Measurements from ENCODE around the gene CHRM5. TPM values are rescaled to one million over a fixed set of nuclear protein-coding genes. Genes with fewer than 3 reads are reported as not detected.

Gene CHRM5
- polyA plus RNA-seq, 1 experiment = 0.04 TPM

DNA sequence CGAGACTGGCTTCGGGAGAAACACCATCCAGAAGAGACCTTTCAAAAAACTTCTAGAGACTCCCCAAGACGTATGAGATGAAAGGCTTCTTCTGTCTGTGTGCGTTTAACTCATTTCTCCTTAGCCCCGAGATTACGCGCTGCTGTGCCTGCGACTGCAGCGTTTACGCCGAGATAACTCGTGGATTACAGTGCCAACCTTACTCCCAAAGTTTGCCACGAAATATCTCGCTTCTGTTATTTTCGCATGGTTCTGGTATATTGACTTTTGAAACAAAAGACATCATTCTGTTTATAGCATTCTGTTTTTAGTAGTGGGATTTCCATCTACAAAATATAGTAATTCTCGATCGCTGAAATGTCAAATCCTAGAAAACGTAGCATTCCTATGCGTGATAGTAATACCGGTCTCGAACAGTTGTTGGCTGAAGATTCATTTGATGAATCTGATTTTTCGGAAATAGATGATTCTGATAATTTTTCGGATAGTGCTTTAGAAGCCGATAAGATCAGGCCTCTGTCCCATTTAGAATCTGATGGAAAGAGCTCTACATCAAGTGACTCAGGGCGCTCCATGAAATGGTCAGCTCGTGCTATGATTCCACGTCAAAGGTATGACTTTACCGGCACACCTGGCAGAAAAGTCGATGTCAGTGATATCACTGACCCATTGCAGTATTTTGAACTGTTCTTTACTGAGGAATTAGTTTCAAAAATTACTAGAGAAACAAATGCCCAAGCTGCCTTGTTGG, 134.1 kb downstream of the CHRM5 start:
- H3K36me3 ChIP-seq (ENCODE audit: control insufficient read depth, insufficient read depth, low read length) = no peaks in the 10 kb centered on the region
- H3K27me3 ChIP-seq (ENCODE audit: control insufficient read depth, insufficient read depth, low read length) = no peaks in the 10 kb centered on the region
- CTCF ChIA-PET = interaction anchor here (0.5 to 1.0 kb wide), 4 partner anchors 8 to 218 kb away, joined by 3 to 5 read pairs (median 4); partner anchors contain the start of gene KATNBL1
- DNase-seq (ENCODE audit: low read depth) = no peak
- TF ChIP-seq, protein P1, sequence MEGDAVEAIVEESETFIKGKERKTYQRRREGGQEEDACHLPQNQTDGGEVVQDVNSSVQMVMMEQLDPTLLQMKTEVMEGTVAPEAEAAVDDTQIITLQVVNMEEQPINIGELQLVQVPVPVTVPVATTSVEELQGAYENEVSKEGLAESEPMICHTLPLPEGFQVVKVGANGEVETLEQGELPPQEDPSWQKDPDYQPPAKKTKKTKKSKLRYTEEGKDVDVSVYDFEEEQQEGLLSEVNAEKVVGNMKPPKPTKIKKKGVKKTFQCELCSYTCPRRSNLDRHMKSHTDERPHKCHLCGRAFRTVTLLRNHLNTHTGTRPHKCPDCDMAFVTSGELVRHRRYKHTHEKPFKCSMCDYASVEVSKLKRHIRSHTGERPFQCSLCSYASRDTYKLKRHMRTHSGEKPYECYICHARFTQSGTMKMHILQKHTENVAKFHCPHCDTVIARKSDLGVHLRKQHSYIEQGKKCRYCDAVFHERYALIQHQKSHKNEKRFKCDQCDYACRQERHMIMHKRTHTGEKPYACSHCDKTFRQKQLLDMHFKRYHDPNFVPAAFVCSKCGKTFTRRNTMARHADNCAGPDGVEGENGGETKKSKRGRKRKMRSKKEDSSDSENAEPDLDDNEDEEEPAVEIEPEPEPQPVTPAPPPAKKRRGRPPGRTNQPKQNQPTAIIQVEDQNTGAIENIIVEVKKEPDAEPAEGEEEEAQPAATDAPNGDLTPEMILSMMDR (IDR thresholded peaks at IDR 0.05; ENCODE audit: insufficient read depth, low read depth, low read length) = no peak
- H3K4me3 ChIP-seq (ENCODE audit: low read depth, low read length) = peak overlapping the region; percentile 88
- POLR2A ChIA-PET = interaction anchor here (0.8 kb wide), 1 partner anchor 107 kb away, joined by 4 read pairs; the partner anchor contains the start of gene KATNBL1

DNA sequence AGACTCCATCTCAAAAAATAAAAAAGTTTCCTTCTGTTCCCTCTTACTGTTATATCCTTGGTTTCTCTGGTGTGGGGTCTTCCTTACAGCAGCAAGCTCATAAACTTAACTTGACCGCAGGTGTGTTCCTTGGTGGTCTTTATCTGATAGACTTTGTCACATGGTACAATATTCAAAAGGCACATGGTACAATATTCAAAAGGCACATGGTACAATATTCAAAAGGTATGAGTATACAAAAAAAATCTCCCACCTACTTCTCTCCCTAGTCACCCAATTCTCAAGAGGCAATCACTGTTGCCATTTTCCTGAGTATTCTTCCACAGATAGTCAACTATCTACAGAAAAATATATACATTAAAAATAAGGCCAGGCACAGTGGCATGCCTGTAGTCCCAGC, 138.1 kb downstream of the CHRM5 start:
- CTCF ChIA-PET = interaction anchor here (1.4 kb wide), 1 partner anchor 103 kb away, joined by 6 read pairs; the partner anchor contains the start of gene KATNBL1
- DNase-seq (ENCODE audit: low read depth) = no peak
- H3K36me3 ChIP-seq (ENCODE audit: control insufficient read depth, insufficient read depth, low read length) = no peaks in the 10 kb centered on the region
- no peak overlapping the region for H3K4me3 ChIP-seq (ENCODE audit: low read depth, low read length)
- H3K27me3 ChIP-seq (ENCODE audit: control insufficient read depth, insufficient read depth, low read length) = no peaks in the 10 kb centered on the region
- POLR2A ChIA-PET = no interaction called here
- TF ChIP-seq, protein P1 (IDR thresholded peaks at IDR 0.05; ENCODE audit: insufficient read depth, low read depth, low read length) = no peak

DNA sequence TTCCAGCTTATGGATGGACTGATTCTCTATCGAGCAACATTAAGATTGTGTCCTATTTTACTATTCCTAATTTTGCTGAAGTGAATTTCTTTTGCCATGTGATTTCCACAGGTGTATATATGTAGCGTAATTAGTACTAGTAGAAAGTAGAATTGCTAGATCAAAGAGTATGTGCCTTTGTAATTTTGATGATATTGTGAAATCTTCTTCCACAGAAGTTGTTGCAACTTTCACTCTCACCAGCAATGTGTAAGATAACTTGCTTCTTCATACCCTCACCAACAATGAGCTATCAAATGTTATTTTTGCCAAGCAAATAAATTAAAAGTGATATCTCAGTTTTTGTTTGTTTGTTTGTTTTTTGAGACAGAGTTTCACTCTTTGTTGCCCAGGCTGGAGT, 139.0 kb downstream of the CHRM5 start:
- DNase-seq (ENCODE audit: low read depth) = no peak
- TF ChIP-seq, protein P1 (IDR thresholded peaks at IDR 0.05; ENCODE audit: insufficient read depth, low read depth, low read length) = no peak
- H3K27me3 ChIP-seq (ENCODE audit: control insufficient read depth, insufficient read depth, low read length) = no peaks in the 10 kb centered on the region
- H3K36me3 ChIP-seq (ENCODE audit: control insufficient read depth, insufficient read depth, low read length) = no peaks in the 10 kb centered on the region
- ChIA-PET CTCF (interaction anchor here (1.1 to 1.4 kb wide), 2 partner anchors 60 to 103 kb away, joined by 5 to 6 read pairs; partner anchors contain the start of gene KATNBL1), POLR2A (no interaction called here)
- H3K4me3 ChIP-seq (ENCODE audit: low read depth, low read length) = no peak overlapping the region

DNA sequence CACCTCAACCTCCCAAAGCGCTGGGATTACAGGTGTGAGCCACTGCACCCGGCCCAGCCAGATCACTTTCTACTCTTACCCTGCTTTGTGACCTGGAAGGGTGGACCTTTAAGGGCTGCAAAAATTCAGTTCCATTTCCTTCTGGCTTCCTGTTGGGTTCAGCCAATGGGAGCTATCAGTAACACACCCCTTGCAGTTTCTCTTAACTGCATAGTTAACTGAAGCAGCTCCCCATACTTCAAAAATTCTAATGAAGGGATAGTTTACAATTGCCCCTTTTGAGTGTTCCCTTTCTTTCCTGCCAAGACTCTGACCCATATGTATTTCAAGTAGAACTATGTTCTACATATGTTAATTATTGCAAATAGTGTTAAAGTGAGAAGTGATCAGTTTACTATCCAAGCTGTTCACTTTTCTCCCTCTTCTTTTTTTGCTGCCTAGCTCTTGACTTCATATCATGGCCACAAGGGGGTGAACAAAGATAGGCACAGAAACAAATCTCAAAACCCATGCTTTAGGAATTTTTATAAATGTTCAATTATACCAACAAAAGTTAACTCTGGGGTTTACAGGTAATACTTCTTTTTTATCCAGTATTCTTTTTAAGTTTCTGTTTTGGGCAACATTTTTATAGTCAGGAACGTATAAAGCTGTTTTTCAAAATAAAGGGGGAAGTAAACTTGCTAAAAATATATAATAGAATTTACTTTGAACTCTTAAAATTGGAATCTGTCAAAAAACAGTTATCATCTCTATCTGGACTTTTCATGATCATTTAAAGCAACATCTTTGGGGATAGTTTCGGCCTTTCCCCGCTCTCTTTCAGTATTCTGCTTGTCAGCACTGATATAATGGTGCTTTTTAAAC, 141.7 kb downstream of the CHRM5 start:
- no peaks in the 10 kb centered on the region for H3K36me3 ChIP-seq (ENCODE audit: control insufficient read depth, insufficient read depth, low read length)
- TF ChIP-seq, protein P1 (IDR thresholded peaks at IDR 0.05; ENCODE audit: insufficient read depth, low read depth, low read length) = peak; percentile 76
- H3K27me3 ChIP-seq (ENCODE audit: control insufficient read depth, insufficient read depth, low read length) = no peaks in the 10 kb centered on the region; the same call in 1 of the 2 replicates
- POLR2A ChIA-PET = interaction anchor here (0.6 to 1.2 kb wide), 2 partner anchors 100 to 105 kb away, joined by 8 to 10 read pairs; partner anchors contain the start of gene KATNBL1
- CTCF ChIA-PET = interaction anchor here (0.6 to 8.2 kb wide), 26 partner anchors 8 to 258 kb away, joined by 3 to 124 read pairs (median 4); partner anchors contain the start of genes EMC4, EMC7, KATNBL1 and LPCAT4
- no peak for DNase-seq (ENCODE audit: low read depth)
- no peak overlapping the region for H3K4me3 ChIP-seq (ENCODE audit: low read depth, low read length)

Measured in BJ (cell line).